Tibial artery (tissue), 4 donors: ENCODE results near the gene C4BPB.

ENCODE experiments used
- DNase-seq, 2 donors: peaks; one replicate each; pipeline ENCODE4 v3.0.0-alpha.2; 2019
- H3K27ac ChIP-seq, 2 donors: fragments of 200-600 bp; sonication (generic) in 1 of 2; 1 replicate in 1 of 2; 2 replicates in 1 of 2; pipeline ENCODE4 v1.5.1; 2018 to 2019; ENCODE audit warnings: mild to moderate bottlenecking in 1 of 2
- H3K27me3 ChIP-seq, 2 donors: fragments of 200-600 bp; sonication (generic) in 1 of 2; one replicate each; pipeline versions ENCODE4 v1.5.1 to v1.6.0; 2016 to 2019
- H3K36me3 ChIP-seq, 3 donors: fragments of 200-600 bp; sonication (generic) in 2 of 3; one replicate each; pipeline ENCODE4 v1.5.1; 2016 to 2019; ENCODE audit warnings: mild to moderate bottlenecking in 2 of 3
- H3K4me1 ChIP-seq, 4 donors: fragments of 200-600 bp; sonication (generic) in 2 of 4; 1 replicate in 3 of 4; 2 replicates in 1 of 4; pipeline ENCODE4 v1.5.1; 2016 to 2019
- H3K4me3 ChIP-seq, 2 donors: fragments of 200-600 bp; sonication (generic) in 1 of 2; 1 replicate in 1 of 2; 2 replicates in 1 of 2; pipeline ENCODE4 v1.5.1; 2018 to 2019; ENCODE audit warnings: mild to moderate bottlenecking in 2 of 2
- H3K9me3 ChIP-seq, 3 donors: fragments of 200-600 bp; sonication (generic) in 1 of 3; one replicate each; pipeline ENCODE4 v1.5.1; 2016 to 2019
- CTCF ChIP-seq, 2 experiments: fragments of 200-600 bp in 1 of 2; fragments of 450-650 bp in 1 of 2; IDR thresholded peaks; one replicate each; pipeline ENCODE4 v1.5.1; 2017 to 2019; ENCODE audit warnings: antibody characterized with exemption in 2 of 2, mild to moderate bottlenecking in 1 of 2, moderate library complexity in 1 of 2
- intact Hi-C: fragments of 100-400 bp; cut with DNase I; formaldehyde crosslinking; loops from one replicate; pipeline ENCODE4 v1.15.0; 2023; ENCODE audit warnings: low total_unique reads

Gene C4BPB

GRCh38 chr1:207088161-207088560 is 499 bp upstream of the C4BPB start:
- no peak overlapping the region for H3K4me3 ChIP-seq

GRCh38 chr1:207089627-207090355 is 1.1 kb downstream of the C4BPB start:
- no peak for DNase-seq
- intact Hi-C loops, result no loop called here
- H3K4me3 ChIP-seq, result no peak overlapping the region
- no peaks in the 10 kb centered on the region for H3K27me3 ChIP-seq
- no peaks in the 10 kb centered on the region for H3K4me1 ChIP-seq
- no peaks in the 10 kb centered on the region for H3K9me3 ChIP-seq
- no peak for TF ChIP-seq CTCF (IDR thresholded peaks at IDR 0.05)
- no peaks in the 10 kb centered on the region for H3K36me3 ChIP-seq
- no peak overlapping the region for H3K27ac ChIP-seq

More at GRCh38 chr1:207088161-207088560, 499 bp upstream of the C4BPB start:
- no peaks in the 10 kb centered on the region for H3K36me3 ChIP-seq
- intact Hi-C loops, result no loop called here
- H3K4me1 ChIP-seq, result no peaks in the 10 kb centered on the region
- H3K9me3 ChIP-seq, result no peaks in the 10 kb centered on the region
- no peak for TF ChIP-seq CTCF (IDR thresholded peaks at IDR 0.05)
- no peak for DNase-seq
- H3K27me3 ChIP-seq, result no peaks in the 10 kb centered on the region
- H3K27ac ChIP-seq, result no peak overlapping the region

GRCh38 chr1:207091200-207091908 is 2.7 kb downstream of the C4BPB start:
- Histone ChIP-seq H3K36me3 (no peaks in the 10 kb centered on the region), H3K9me3 (no peaks in the 10 kb centered on the region), H3K27ac (no peak overlapping the region), H3K4me1 (no peaks in the 10 kb centered on the region), H3K4me3 (no peak overlapping the region), H3K27me3 (no peaks in the 10 kb centered on the region)
- no peak for TF ChIP-seq CTCF (IDR thresholded peaks at IDR 0.05)
- no peak for DNase-seq
- intact Hi-C loops, result no loop called here

GRCh38 chr1:207093944-207094343 is 5.3 kb downstream of the C4BPB start:
- no peak overlapping the region for H3K27ac ChIP-seq
- H3K4me1 ChIP-seq, result no peaks in the 10 kb centered on the region
- no peak for TF ChIP-seq CTCF (IDR thresholded peaks at IDR 0.05)
- intact Hi-C loops, result no loop called here
- no peaks in the 10 kb centered on the region for H3K36me3 ChIP-seq
- peaks cover 0 to 2% of the 10 kb centered on the region in 2 donors for H3K27me3 ChIP-seq
- DNase-seq, result no peak
- H3K4me3 ChIP-seq, result no peak overlapping the region
- no peaks in the 10 kb centered on the region for H3K9me3 ChIP-seq

GRCh38 chr1:207097871-207098324 is 9.2 kb downstream of the C4BPB start:
- no peaks in the 10 kb centered on the region for H3K9me3 ChIP-seq
- no peak overlapping the region for H3K4me3 ChIP-seq
- H3K27ac ChIP-seq, result no peak overlapping the region
- H3K4me1 ChIP-seq, result no peaks in the 10 kb centered on the region
- no peaks in the 10 kb centered on the region for H3K36me3 ChIP-seq
- no peak for TF ChIP-seq CTCF (IDR thresholded peaks at IDR 0.05)
- peaks cover 0 to 2% of the 10 kb centered on the region in 2 donors for H3K27me3 ChIP-seq
- intact Hi-C loops, result no loop called here
- no peak for DNase-seq
